Parathyroid adenoma (tissue), 2 donors: ENCODE results near the gene UMPS.

ENCODE experiments used
- H2AFZ ChIP-seq: fragments of 300-600 bp; sonication (generic); one replicate; pipeline ENCODE4 v1.7.0; 2017; ENCODE audit warnings: antibody characterized with exemption, mild to moderate bottlenecking
- H3K27ac ChIP-seq: fragments of 300-600 bp; sonication (generic); one replicate; pipeline ENCODE4 v1.7.0; 2017
- H3K27me3 ChIP-seq: fragments of 300-600 bp; sonication (generic); one replicate; pipeline ENCODE4 v1.7.0; 2017; ENCODE audit warnings: low read length; ENCODE audit not compliant: control insufficient read depth, insufficient read depth
- H3K36me3 ChIP-seq: fragments of 300-600 bp; sonication (generic); one replicate; pipeline ENCODE4 v1.7.0; 2017; ENCODE audit warnings: low read length; ENCODE audit not compliant: control insufficient read depth, insufficient read depth
- H3K4me1 ChIP-seq: fragments of 300-600 bp; sonication (generic); one replicate; pipeline ENCODE4 v1.7.0; 2017; ENCODE audit warnings: control low read depth
- H3K4me2 ChIP-seq: fragments of 300-600 bp; sonication (generic); one replicate; pipeline ENCODE4 v1.7.0; 2017; ENCODE audit warnings: low read length
- H3K4me3 ChIP-seq: fragments of 300-600 bp; sonication (generic); one replicate; pipeline ENCODE4 v1.7.0; 2017; ENCODE audit warnings: low read depth, low read length
- H3K79me2 ChIP-seq: fragments of 300-600 bp; sonication (generic); one replicate; pipeline ENCODE4 v1.7.0; 2017; ENCODE audit warnings: control low read depth
- H3K9ac ChIP-seq: fragments of 300-600 bp; sonication (generic); one replicate; pipeline ENCODE4 v1.7.0; 2017; ENCODE audit warnings: mild to moderate bottlenecking
- H3K9me3 ChIP-seq: fragments of 300-600 bp; sonication (generic); one replicate; pipeline ENCODE4 v1.7.0; 2017; ENCODE audit warnings: low read length; ENCODE audit not compliant: control insufficient read depth
- CTCF ChIP-seq: fragments of 300-600 bp; sonication (generic); IDR thresholded peaks from one replicate; pipeline ENCODE4 v1.7.0; 2017; ENCODE audit warnings: antibody characterized with exemption, mild to moderate bottlenecking
- donor health status: primary hyperparathyroidism.

UMPS gene

GRCh38 chr3:124764746-124765145 lies 34.5 kb downstream of the UMPS start:
- no peaks in the 10 kb centered on the region for H3K36me3 ChIP-seq
- H3K9me3 ChIP-seq = no peaks in the 10 kb centered on the region
- H3K79me2 ChIP-seq = no peaks in the 10 kb centered on the region
- H3K4me2 ChIP-seq = no peak overlapping the region
- H3K4me3 ChIP-seq = no peak overlapping the region
- H3K27me3 ChIP-seq = no peaks in the 10 kb centered on the region
- peaks cover 6% of the 10 kb centered on the region for H3K4me1 ChIP-seq
- no peak overlapping the region for H2AFZ ChIP-seq
- H3K27ac ChIP-seq = no peak overlapping the region
- H3K9ac ChIP-seq = no peak overlapping the region
- no peak for TF ChIP-seq CTCF

DNA sequence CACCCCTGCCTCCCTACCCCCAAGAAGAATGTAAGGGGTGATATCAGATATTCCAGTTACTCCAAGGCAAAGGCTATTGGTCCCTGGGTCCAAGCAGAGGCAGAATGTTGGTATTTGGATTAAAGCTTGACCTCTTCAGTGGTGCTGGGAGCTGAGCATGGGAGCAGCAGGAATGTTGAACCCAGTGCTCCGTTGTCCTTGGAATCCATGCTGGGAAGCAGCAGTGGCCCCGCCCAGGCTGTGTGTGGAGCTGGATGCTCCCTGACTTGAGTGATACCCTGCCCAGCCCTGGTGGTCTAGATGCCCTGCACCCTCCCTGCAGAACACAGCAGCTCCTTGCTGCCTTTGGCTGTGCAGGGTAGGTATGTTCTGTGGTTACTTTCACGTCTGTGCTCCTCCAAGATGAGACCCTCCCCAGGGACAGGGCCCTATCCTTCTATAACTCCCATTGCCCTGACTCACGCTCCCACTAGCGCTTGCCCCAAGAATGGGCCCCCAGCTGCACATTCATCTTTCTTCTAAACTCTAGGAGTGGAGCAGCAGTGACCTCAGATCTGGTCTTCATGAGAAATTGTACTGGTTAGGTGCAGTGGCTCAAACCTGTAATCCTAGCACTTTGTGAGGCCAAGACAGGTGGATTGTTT lies 35.1 kb downstream of the UMPS start:
- Histone ChIP-seq H3K79me2 (no peaks in the 10 kb centered on the region), H3K9ac (no peak overlapping the region), H3K4me1 (peaks cover 11% of the 10 kb centered on the region)

GRCh38 chr3:124766113-124767095 lies 36.2 kb downstream of the UMPS start:
- Histone ChIP-seq H3K4me2 (no peak overlapping the region), H3K9me3 (no peaks in the 10 kb centered on the region), H3K9ac (no peak overlapping the region), H3K27me3 (no peaks in the 10 kb centered on the region), H3K27ac (no peak overlapping the region), H3K79me2 (no peaks in the 10 kb centered on the region), H3K4me1 (peaks cover 20% of the 10 kb centered on the region), H3K4me3 (no peak overlapping the region), H2AFZ (no peak overlapping the region), H3K36me3 (no peaks in the 10 kb centered on the region)
- no peak for TF ChIP-seq CTCF

More for the DNA sequence above, 35.1 kb downstream of the UMPS start:
- no peak overlapping the region for H3K4me3 ChIP-seq
- no peak overlapping the region for H3K27ac ChIP-seq
- H3K4me2 ChIP-seq = no peak overlapping the region
- H3K9me3 ChIP-seq = no peaks in the 10 kb centered on the region
- H3K36me3 ChIP-seq = no peaks in the 10 kb centered on the region
- H2AFZ ChIP-seq = no peak overlapping the region
- no peaks in the 10 kb centered on the region for H3K27me3 ChIP-seq
- TF ChIP-seq CTCF = no peak

DNA sequence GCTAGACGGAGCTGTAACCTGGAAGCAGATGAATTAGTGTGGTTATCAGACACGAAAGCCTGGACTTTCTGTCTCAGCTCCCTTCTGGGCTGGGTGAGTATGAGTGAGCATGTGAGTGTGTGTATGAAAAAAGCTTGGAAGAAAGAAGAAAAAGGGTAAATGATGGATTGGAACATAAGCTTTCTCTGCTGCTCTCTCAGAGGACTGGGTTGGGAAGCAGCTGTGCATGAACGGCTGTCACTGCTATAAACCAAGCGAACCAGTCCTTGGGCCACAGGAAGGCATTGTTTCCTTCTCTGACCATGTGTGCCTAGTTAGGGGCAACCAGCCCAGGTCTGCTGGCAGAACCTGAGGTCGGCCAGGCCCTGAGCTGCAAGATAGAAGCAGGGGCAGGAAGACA lies 37.0 kb downstream of the UMPS start:
- H3K4me2 ChIP-seq = no peak overlapping the region
- H3K9ac ChIP-seq = no peak overlapping the region
- no peaks in the 10 kb centered on the region for H3K36me3 ChIP-seq
- no peaks in the 10 kb centered on the region for H3K9me3 ChIP-seq
- TF ChIP-seq CTCF = no peak
- no peaks in the 10 kb centered on the region for H3K79me2 ChIP-seq
- no peaks in the 10 kb centered on the region for H3K27me3 ChIP-seq
- H3K27ac ChIP-seq = no peak overlapping the region
- H3K4me1 ChIP-seq = peaks cover 20% of the 10 kb centered on the region
- no peak overlapping the region for H3K4me3 ChIP-seq
- H2AFZ ChIP-seq = no peak overlapping the region
